Ascending aorta (tissue), 2 donors: ENCODE data around the gene LRTM2. TPM values are rescaled to one million over a fixed set of nuclear protein-coding genes. Genes with fewer than 3 reads are reported as not detected.

Experiments
- DNase-seq, 2 donors: peaks; one replicate each; pipeline ENCODE4 v3.0.0-alpha.2; 2019; ENCODE audit warnings: low spot score in 2 of 2
- H3K27ac ChIP-seq, 2 donors: fragments of 200-600 bp; sonication (generic); one replicate each; pipeline ENCODE4 v1.5.1; 2016 to 2017; ENCODE audit warnings: mild to moderate bottlenecking in 1 of 2
- H3K27me3 ChIP-seq: fragments of 200-600 bp; sonication (generic); one replicate; pipeline ENCODE4 v1.5.1; 2017
- H3K36me3 ChIP-seq, 2 donors: fragments of 200-600 bp; sonication (generic); one replicate each; pipeline ENCODE4 v1.5.1; 2016
- H3K4me1 ChIP-seq, 2 donors: fragments of 200-600 bp; sonication (generic); one replicate each; pipeline ENCODE4 v1.5.1; 2016 to 2017; ENCODE audit warnings: mild to moderate bottlenecking in 1 of 2
- H3K4me3 ChIP-seq, 2 donors: fragments of 200-600 bp; sonication (generic); one replicate each; pipeline ENCODE4 v1.5.1; 2016 to 2017; ENCODE audit warnings: mild to moderate bottlenecking in 1 of 2
- H3K9me3 ChIP-seq, 2 donors: fragments of 200-600 bp; sonication (generic); one replicate each; pipeline ENCODE4 v1.5.1; 2016
- CTCF ChIP-seq, 3 experiments: fragments of 200-600 bp in 2 of 3; fragments of 450-650 bp in 1 of 3; sonication (generic) in 2 of 3; IDR thresholded peaks; one replicate each; pipeline ENCODE4 v1.5.1; 2016 to 2019; ENCODE audit warnings: antibody characterized with exemption in 3 of 3, mild to moderate bottlenecking in 1 of 3, moderate library complexity in 1 of 3
- intact Hi-C: fragments of 100-400 bp; cut with DNase I; formaldehyde crosslinking; loops from one replicate; pipeline ENCODE4 v1.15.1; 2023
- total RNA-seq: library from RNA; depleted of rRNA; stranded (reverse); fragments of >200 nt; gene quantifications from one replicate; pipeline ENCODE4 v1.1.0, GENCODE V29; 2016

Gene LRTM2
- total RNA-seq, 1 donor from 2014 or later = not detected

GRCh38 chr12:1795785-1796514 is 24.4 kb upstream of the LRTM2 start:
- H3K4me1 ChIP-seq = peaks cover 6 to 13% of the 10 kb centered on the region in 2 donors
- no peaks in the 10 kb centered on the region for H3K27me3 ChIP-seq
- H3K36me3 ChIP-seq = no peaks in the 10 kb centered on the region
- no peaks in the 10 kb centered on the region for H3K9me3 ChIP-seq
- peak overlapping the region; percentile 56 to 81 for H3K27ac ChIP-seq
- H3K4me3 ChIP-seq = peak overlapping the region; percentile 73 to 81
- intact Hi-C loops = loop anchor here (1.0 to 2.0 kb wide), 5 partner anchors 140 to 785 kb away; no protein-coding TSS in a partner anchor
- TF ChIP-seq CTCF (IDR thresholded peaks at IDR 0.05) = peak; percentile 77 to 100 (median 90)
- peak; percentile 72 to 96 for DNase-seq

GRCh38 chr12:1796515-1797010 is 23.8 kb upstream of the LRTM2 start:
- Histone ChIP-seq H3K4me1 (peaks cover 6 to 13% of the 10 kb centered on the region in 2 donors), H3K4me3 (peak overlapping the region; percentile 73 to 81), H3K9me3 (no peaks in the 10 kb centered on the region), H3K27ac (peak overlapping the region; percentile 56 to 81), H3K36me3 (no peaks in the 10 kb centered on the region), H3K27me3 (no peaks in the 10 kb centered on the region)
- TF ChIP-seq CTCF (IDR thresholded peaks at IDR 0.05) = no peak
- intact Hi-C loops = loop anchor here (1.0 to 2.0 kb wide), 5 partner anchors 140 to 784 kb away; no protein-coding TSS in a partner anchor
- DNase-seq = peak in 1 of 2 donors; percentile 73

- H3K9me3 ChIP-seq = no peaks in the 10 kb centered on the region
- H3K27me3 ChIP-seq = no peaks in the 10 kb centered on the region
- intact Hi-C loops = loop anchor here (2.0 kb wide), 2 partner anchors 474 to 784 kb away; no protein-coding TSS in a partner anchor
- TF ChIP-seq CTCF (IDR thresholded peaks at IDR 0.05) = no peak
- H3K4me1 ChIP-seq = peaks cover 6 to 13% of the 10 kb centered on the region in 2 donors
- peak in 1 of 2 donors; percentile 81 for DNase-seq
- peak overlapping the region; percentile 56 to 81 for H3K27ac ChIP-seq
- peak overlapping the region; percentile 73 to 81 for H3K4me3 ChIP-seq
- no peaks in the 10 kb centered on the region for H3K36me3 ChIP-seq
Observed at GRCh38 chr12:1797011-1797901, 23.1 kb upstream of the LRTM2 start.

- TF ChIP-seq CTCF (IDR thresholded peaks at IDR 0.05) = no peak
Observed at GRCh38 chr12:1797991-1798640, 22.2 kb upstream of the LRTM2 start.

GRCh38 chr12:1798641-1799020 is 21.7 kb upstream of the LRTM2 start:
- H3K4me1 ChIP-seq = peaks cover 6 to 13% of the 10 kb centered on the region in 2 donors
- no peak overlapping the region for H3K4me3 ChIP-seq
- no peak overlapping the region for H3K27ac ChIP-seq
- intact Hi-C loops = no loop called here
- H3K9me3 ChIP-seq = no peaks in the 10 kb centered on the region
- DNase-seq = peak in 1 of 2 donors; percentile 60
- TF ChIP-seq CTCF (IDR thresholded peaks at IDR 0.05) = no peak
- H3K36me3 ChIP-seq = no peaks in the 10 kb centered on the region
- no peaks in the 10 kb centered on the region for H3K27me3 ChIP-seq

More at GRCh38 chr12:1797991-1798640, 22.2 kb upstream of the LRTM2 start:
- Histone ChIP-seq H3K36me3 (no peaks in the 10 kb centered on the region), H3K4me1 (peaks cover 6 to 13% of the 10 kb centered on the region in 2 donors), H3K4me3 (no peak overlapping the region), H3K9me3 (no peaks in the 10 kb centered on the region), H3K27me3 (no peaks in the 10 kb centered on the region), H3K27ac (peak overlapping the region in 1 of 2 donors; percentile 81)
- intact Hi-C loops = loop anchor here (2.0 kb wide), 2 partner anchors 473 to 783 kb away; no protein-coding TSS in a partner anchor
- DNase-seq = peak in 1 of 2 donors; percentile 64
